DMS79 (cell line): Measurements from ENCODE around the gene CYTH1.
A peak's percentile ranks its signal among the peaks of the same experiment; 100 is the strongest.
"Not testable (repeated sequence)": the region's sequence is repeated elsewhere in the genome, so short reads cannot be mapped to it uniquely, and the experiment has no call there.

Source experiments
- DNase-seq: peaks from one replicate; lab custom pipeline; 2025; lab: John Stamatoyannopoulos, UW

The CYTH1 gene

DNA sequence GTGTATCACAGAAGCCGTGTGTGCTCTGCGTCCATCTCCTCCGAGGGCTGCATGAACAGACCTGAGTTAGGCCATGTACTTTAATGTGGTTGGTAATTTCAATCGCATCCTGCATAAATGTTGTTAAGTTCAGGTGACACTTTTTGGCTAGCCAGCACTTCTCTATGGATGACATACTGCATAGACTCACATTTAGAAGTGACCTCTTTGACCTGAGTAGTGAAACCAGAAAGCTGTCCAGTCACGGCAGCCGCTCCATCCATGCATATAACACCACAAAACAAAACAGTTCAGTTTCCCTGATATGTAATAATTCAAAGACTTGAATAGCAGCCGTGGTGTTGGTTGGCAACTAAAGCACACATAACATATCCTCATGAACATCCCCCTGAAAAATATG is 94.1 kb downstream of the CYTH1 start:
- no peak for DNase-seq

GRCh38 chr17:78687125-78687524 is 94.9 kb downstream of the CYTH1 start:
- no peak for DNase-seq

DNA sequence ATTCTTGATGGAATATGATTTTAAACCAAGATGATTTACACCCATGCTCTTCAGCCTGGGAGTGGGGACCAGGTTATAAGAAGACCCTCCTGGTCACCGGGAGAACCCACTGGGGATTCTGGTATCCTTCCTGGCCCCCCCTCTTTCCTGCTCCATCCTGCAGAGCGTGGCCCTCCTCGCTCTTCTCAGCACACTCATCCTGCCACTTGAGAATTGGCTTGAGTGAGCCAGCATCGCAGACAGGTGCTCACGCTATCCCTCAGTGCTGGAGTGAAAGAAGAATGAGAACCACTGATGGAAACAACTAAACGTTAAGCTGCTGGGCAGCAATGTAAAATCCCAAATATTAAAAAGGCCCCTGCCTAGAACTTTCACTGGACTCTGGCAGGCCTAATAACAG is 98.0 kb downstream of the CYTH1 start:
- DNase-seq: peak; percentile 48

- DNase-seq: no peak
Observed at GRCh38 chr17:78683408-78683961, 98.6 kb downstream of the CYTH1 start.

- DNase-seq: peak; percentile 44
Observed at GRCh38 chr17:78682363-78682762, 99.7 kb downstream of the CYTH1 start.

DNA sequence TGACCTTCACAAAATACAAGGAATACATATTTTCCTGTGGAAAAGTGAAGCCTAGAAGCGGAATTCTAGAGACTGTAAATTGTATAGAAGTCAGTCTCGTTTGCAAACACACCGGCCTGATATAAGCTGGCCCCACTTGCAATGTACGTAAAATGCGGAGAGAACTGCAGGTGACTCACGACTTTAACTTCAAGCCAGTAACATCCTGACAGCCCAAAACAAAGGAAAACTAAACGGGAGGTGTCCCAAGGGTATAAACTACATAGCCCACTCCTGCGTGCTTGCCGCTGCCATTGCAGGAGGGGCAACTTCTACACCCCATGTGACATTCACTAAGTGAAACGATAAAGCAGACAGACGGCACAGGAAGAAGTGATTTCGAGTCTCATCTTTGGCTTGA is 101.6 kb downstream of the CYTH1 start:
- no peak for DNase-seq

- DNase-seq: no peak
Observed at GRCh38 chr17:78679495-78680395, 102.3 kb downstream of the CYTH1 start.

- no peak for DNase-seq
Observed at GRCh38 chr17:78678711-78679110, 103.4 kb downstream of the CYTH1 start.

DNA sequence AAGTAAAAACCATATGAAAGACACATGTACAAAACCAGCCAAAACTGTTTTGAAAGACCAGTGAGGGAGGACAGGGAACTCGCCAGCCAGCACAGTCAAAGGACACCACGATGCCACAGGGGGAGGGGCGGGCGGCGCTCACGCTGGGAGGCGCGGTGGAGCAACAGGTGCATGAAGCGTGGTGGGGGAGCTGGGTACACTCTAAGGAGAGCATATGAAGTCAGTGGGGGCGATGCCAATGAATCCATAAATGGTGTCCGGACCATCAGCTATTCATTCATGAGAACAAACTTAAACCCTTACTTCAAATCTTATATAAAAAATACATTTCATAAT is 103.9 kb downstream of the CYTH1 start:
- DNase-seq: no peak

DNA sequence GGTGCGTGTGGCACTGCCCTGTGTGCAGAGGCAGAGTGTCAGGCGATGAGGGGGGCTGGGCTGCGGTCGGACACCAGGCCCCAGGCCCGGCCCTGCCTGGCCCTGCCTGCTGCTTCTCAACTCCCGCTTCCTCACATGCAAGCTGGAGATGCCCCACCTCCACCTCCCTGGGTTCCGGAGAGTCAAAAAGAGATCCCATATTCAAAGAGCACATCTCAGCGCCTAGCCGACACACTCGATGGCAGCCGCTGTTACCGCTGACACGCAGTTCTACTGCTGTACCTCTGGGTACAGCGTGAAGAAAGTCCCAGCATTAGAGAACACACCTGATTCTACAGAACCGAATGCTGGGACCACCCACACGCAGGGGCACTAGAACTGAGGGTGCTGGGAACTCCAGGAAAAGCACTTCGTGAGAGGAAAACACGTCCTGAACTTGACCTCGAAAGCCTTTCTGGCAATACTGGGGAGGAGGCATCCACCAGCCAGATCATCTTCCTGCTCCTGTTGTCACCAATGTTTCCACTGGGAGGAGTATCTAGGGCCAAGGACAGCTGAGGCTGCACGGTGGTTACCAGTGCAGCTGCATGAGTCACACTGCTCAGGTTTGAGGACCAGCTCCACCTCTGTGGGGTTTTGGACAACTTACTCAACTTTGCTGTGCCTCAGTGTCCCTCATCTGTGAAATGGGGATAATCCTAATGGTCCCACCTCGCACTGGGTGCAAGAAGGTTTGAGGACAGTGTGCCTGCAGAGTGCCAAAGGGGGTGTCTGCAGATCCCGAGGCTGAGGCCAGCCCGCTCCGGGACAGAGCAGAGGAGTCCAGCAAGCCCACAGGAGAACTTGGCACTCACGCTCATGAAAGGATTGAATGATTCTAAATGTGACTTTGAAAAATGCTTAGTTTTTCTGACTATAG is 104.5 kb downstream of the CYTH1 start:
- no peak for DNase-seq

DNA sequence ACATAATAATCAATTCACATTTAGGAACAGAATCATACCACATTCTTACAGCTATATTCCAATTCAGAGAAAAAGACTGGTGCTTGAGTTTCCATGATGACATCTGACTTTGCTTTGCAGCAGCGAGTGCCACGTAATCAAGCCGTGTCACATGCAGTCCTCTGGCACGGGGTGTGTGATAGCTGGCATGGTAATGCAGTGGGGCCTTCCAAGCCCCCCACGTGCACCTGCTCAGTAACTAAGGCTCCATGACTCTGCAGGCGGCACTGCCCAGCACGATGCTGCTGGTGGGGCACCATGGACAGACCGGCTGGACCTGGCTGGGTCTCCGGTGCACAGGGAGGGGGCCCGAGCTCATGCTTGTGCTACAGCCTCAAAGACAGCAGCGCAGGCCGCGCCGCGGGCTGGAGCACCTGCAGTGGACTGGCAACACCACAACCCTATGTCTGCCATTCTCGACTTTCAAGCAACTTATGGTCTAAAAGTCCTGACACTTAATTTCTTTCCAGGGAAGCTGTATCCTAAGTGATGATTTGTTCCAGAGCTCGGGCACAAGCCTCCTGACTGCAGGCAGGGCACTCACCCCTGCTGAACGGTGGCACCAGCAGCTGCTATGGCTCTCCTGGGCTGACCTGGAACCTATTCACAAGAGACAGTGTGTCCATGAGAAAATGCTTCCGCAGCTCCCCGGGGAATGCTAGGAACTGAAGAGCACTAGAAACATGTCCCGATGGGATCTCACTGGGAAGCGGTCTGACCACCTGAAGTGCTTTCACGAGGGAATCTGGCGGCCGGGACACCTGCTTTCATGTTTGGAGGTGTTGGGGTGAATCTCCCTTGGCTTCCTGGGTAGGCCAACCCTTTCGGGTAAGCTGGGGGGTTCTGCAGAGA is 105.4 kb downstream of the CYTH1 start:
- no peak for DNase-seq

DNA sequence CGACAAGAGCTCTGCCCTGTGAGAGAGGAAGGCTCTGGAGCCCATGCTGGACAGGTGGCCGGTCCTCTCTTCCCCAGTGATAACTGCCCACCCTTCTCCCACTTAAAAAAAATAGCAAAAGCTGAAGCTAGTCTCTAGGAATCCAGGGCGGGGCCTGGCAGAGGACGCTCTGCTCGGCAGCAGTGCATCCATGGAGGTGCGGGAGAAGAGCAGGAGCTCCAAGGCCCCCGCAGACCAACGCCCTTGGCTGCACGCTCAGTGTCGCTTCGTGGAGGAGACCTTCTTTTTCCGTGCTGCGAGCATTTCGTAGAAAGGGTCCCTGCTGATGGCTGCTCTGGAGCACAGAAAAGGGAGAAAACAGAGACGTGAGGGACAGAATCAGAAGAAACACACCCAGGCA is 106.2 kb downstream of the CYTH1 start:
- no peak for DNase-seq

- no peak for DNase-seq
Observed at GRCh38 chr17:78675316-78675616, 106.8 kb downstream of the CYTH1 start.

GRCh38 chr17:78674595-78675315 is 107.3 kb downstream of the CYTH1 start:
- DNase-seq: peak; percentile 43

- DNase-seq: peak; percentile 43
Observed at GRCh38 chr17:78674156-78674555, 107.9 kb downstream of the CYTH1 start.

GRCh38 chr17:78673395-78673794 is 108.7 kb downstream of the CYTH1 start:
- no peak for DNase-seq

GRCh38 chr17:78672871-78673371 is 109.2 kb downstream of the CYTH1 start:
- DNase-seq: no peak

- DNase-seq: no peak
Observed at GRCh38 chr17:78672005-78672404, 110.1 kb downstream of the CYTH1 start.

- DNase-seq: not testable (repeated sequence)
Observed at GRCh38 chr17:78671726-78672001, 110.4 kb downstream of the CYTH1 start.

GRCh38 chr17:78670850-78671725 is 111.0 kb downstream of the CYTH1 start:
- DNase-seq: no peak
